Natural killer cell (primary cell): ENCODE data around the gene MCEMP1. TPM values are rescaled to one million over a fixed set of nuclear protein-coding genes. Genes with fewer than 3 reads are reported as not detected.

ENCODE experiments used
- ATAC-seq, 3 donors: fragments of 150-1000 bp in 2 of 3; fragments of 200-7000 bp in 1 of 3; cut with Tn5 transposase; 1 replicate in 1 of 3; 2 replicates in 2 of 3; pipeline ENCODE4 v1.10.0; 2021; ENCODE audit warnings: mild to moderate bottlenecking in 2 of 3, moderate library complexity in 2 of 3
- DNase-seq, 2 donors: peaks; one replicate each; pipeline versions ENCODE4 v3.0.0 to v3.0.0-alpha.2; 2013 to 2021; ENCODE audit warnings: mixed read lengths in 1 of 2
- H3K27ac ChIP-seq: one replicate; pipeline ENCODE4 v1.5.1; 2013; ENCODE audit warnings: mild to moderate bottlenecking, low read length
- H3K27me3 ChIP-seq: one replicate; pipeline ENCODE4 v1.6.1; 2013; ENCODE audit warnings: low read length; ENCODE audit not compliant: control insufficient read depth, insufficient read depth
- H3K36me3 ChIP-seq: one replicate; pipeline ENCODE4 v1.6.1; 2013; ENCODE audit warnings: low read length; ENCODE audit not compliant: control insufficient read depth, insufficient read depth
- H3K4me1 ChIP-seq: one replicate; pipeline ENCODE4 v1.6.1; 2013; ENCODE audit warnings: low read length; ENCODE audit not compliant: control insufficient read depth, insufficient read depth
- H3K4me3 ChIP-seq: one replicate; pipeline ENCODE4 v1.5.1; 2013; ENCODE audit warnings: low read length
- H3K9me3 ChIP-seq: one replicate; pipeline ENCODE4 v1.6.1; 2013; ENCODE audit warnings: low read length; ENCODE audit not compliant: control insufficient read depth, insufficient read depth
- H3K27ac Mint-ChIP-seq, 2 donors: one replicate each; pipeline ENCODE4 v1.8.0; 2022; ENCODE audit warnings: mild to moderate bottlenecking in 2 of 2, mixed read lengths in 2 of 2, moderate library complexity in 1 of 2
- H3K27me3 Mint-ChIP-seq, 2 donors: one replicate each; pipeline ENCODE4 v1.8.0; 2022; ENCODE audit warnings: low read depth in 2 of 2, mixed read lengths in 2 of 2
- H3K36me3 Mint-ChIP-seq: one replicate; pipeline ENCODE4 v1.8.0; 2022; ENCODE audit warnings: mixed read lengths
- H3K4me1 Mint-ChIP-seq, 2 donors: one replicate each; pipeline ENCODE4 v1.8.0; 2022; ENCODE audit warnings: mixed read lengths in 2 of 2
- H3K4me3 Mint-ChIP-seq: one replicate; pipeline ENCODE4 v1.8.0; 2022; ENCODE audit warnings: mild to moderate bottlenecking, moderate library complexity, mixed read lengths
- H3K9me3 Mint-ChIP-seq, 2 donors: one replicate each; pipeline ENCODE4 v1.8.0; 2022; ENCODE audit warnings: mixed read lengths in 2 of 2
- WGBS: methylation state at CpG from one replicate; pipeline ENCODE4 v1.1.7; 2013; ENCODE audit warnings: missing lambda C conversion rate; ENCODE audit not compliant: insufficient coverage; 5-methylcytosine and 5-hydroxymethylcytosine counted together
- intact Hi-C: fragments of 100-400 bp; cut with micrococcal nuclease; formaldehyde crosslinking; loops from one replicate; pipeline ENCODE4 v1.14.2; 2022
- total RNA-seq, 4 donors: library from RNA; stranded (reverse); fragments of 120-200 nt in 1 of 4; gene quantifications; one replicate each; pipeline versions ENCODE4 v1.2.3 to v1.2.4, GENCODE V29; 2013 to 2022
- TF ChIP-seq, protein P1 (sequence below): fragments of 200-600 bp; IDR thresholded peaks from one replicate; pipeline ENCODE4 v1.8.0; 2022; ENCODE audit warnings: antibody characterized with exemption

The MCEMP1 gene
- total RNA-seq, 3 donors from 2014 or later (not counting 1 experiment from before 2014, with no cell fraction given), result 0.59 to 4.8 (median 1.8) TPM

DNA sequence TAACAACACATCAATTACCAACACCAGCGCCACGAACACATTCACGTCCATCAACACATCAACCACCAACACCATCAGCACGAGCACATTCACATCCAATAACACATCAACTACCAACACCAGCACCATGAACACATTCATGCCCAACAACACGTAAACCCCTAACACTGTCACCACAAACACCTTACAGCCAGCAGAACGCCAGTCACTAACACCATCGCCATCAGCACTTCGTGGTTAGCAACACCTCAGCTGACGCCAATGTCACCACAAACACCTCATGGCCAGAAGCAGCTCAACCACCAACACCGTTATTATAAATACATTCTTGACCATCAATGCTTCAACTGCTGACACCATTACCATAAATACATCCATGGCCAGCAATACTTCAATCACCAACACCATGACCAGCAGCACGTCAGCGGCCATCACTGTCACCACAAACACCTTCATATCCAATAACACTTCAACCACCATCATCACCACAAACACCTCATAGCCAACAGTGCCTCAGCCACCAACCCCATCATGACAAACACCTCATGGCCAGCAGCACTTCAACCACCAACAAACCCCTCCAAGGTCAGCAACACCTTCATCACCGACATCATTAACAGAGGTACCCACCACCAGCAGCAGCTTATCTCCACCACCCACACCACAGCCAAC, 15.7 kb downstream of the MCEMP1 start:
- H3K4me3 Mint-ChIP-seq, result no peak overlapping the region
- Histone ChIP-seq H3K9me3 (peaks cover 40% of the 10 kb centered on the region), H3K27me3 (no peaks in the 10 kb centered on the region), H3K4me3 (no peak overlapping the region), H3K4me1 (peaks cover 49% of the 10 kb centered on the region), H3K27ac (peak overlapping the region; percentile 81), H3K36me3 (no peaks in the 10 kb centered on the region)
- intact Hi-C loops, result loop anchor here (5.0 kb wide), 1 partner anchor 500 kb away; no protein-coding TSS in a partner anchor
- H3K9me3 Mint-ChIP-seq, result no peaks in the 10 kb centered on the region
- 23% methylated on average over 13 of the region's 13 CpGs for WGBS
- peak; percentile 24 to 71 (median 67) for ATAC-seq
- H3K27ac Mint-ChIP-seq, result no peak overlapping the region
- H3K36me3 Mint-ChIP-seq, result no peaks in the 10 kb centered on the region
- TF ChIP-seq, protein P1, sequence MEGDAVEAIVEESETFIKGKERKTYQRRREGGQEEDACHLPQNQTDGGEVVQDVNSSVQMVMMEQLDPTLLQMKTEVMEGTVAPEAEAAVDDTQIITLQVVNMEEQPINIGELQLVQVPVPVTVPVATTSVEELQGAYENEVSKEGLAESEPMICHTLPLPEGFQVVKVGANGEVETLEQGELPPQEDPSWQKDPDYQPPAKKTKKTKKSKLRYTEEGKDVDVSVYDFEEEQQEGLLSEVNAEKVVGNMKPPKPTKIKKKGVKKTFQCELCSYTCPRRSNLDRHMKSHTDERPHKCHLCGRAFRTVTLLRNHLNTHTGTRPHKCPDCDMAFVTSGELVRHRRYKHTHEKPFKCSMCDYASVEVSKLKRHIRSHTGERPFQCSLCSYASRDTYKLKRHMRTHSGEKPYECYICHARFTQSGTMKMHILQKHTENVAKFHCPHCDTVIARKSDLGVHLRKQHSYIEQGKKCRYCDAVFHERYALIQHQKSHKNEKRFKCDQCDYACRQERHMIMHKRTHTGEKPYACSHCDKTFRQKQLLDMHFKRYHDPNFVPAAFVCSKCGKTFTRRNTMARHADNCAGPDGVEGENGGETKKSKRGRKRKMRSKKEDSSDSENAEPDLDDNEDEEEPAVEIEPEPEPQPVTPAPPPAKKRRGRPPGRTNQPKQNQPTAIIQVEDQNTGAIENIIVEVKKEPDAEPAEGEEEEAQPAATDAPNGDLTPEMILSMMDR, result no peak
- no peaks in the 10 kb centered on the region for H3K4me1 Mint-ChIP-seq
- peak; percentile 46 to 79 for DNase-seq
- H3K27me3 Mint-ChIP-seq, result peaks cover 0 to 2% of the 10 kb centered on the region in 2 donors

DNA sequence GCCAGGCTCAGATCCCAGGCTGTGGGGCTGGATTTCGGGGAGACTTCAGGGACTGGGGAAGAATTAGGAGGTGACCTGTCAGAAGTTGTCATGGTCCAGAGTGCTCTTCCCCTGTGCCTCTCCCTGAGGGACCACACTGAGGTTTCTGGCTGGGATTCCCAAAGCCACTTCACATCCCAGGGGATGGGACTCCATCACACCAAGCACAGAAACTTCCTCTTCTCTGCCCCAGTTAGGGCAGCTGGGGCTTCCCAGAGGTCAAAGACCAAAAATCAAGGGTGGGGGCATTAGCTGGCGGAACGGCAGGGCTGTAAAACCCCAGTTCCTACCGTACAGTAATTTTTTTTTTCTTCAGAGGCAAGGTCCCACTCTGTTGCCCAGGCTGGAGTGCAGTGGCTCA, 17.6 kb downstream of the MCEMP1 start:
- Histone ChIP-seq H3K36me3 (no peaks in the 10 kb centered on the region), H3K9me3 (peaks cover 40% of the 10 kb centered on the region), H3K27me3 (no peaks in the 10 kb centered on the region), H3K4me3 (no peak overlapping the region), H3K4me1 (peaks cover 47% of the 10 kb centered on the region), H3K27ac (no peak overlapping the region)
- no peak for ATAC-seq
- Mint-ChIP-seq H3K36me3 (no peaks in the 10 kb centered on the region), H3K9me3 (no peaks in the 10 kb centered on the region), H3K27me3 (peaks cover 6 to 12% of the 10 kb centered on the region in 2 donors), H3K4me1 (no peaks in the 10 kb centered on the region), H3K27ac (no peak overlapping the region), H3K4me3 (no peak overlapping the region)
- WGBS, result 64% methylated on average over 4 of the region's 4 CpGs
- no peak for DNase-seq
- intact Hi-C loops, result loop anchor here (5.0 kb wide), 1 partner anchor 502 kb away; no protein-coding TSS in a partner anchor
- TF ChIP-seq, protein P1, result no peak

DNA sequence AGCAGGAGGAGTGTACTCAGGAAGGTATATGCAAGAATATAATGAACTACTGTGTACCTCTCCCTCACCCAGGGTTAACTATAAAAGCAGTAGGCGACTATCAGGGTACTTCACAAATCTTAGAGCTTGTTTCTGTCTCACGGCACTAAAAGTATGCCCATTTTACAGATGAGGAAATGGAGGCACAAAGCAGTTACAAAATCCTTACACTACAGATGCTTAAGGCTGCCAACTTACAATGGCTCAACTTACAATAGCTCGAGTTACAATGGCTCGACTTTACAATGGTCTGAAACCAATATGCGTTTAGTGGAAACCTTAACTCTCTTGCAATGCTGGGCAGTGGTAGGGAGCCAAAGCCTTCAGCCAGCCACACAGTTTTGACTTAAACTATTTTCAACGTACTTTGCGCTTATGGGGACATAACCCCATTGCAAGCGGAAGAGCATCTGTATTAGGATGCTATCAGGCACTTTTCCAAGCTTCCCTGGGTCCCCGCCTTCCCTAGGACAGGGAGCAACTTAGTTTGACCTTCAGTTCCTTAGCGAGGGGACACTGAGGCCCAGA, 20.9 kb downstream of the MCEMP1 start:
- Histone ChIP-seq H3K9me3 (peaks cover 8% of the 10 kb centered on the region), H3K27me3 (no peaks in the 10 kb centered on the region), H3K4me1 (peaks cover 43% of the 10 kb centered on the region), H3K27ac (no peak overlapping the region), H3K4me3 (no peak overlapping the region), H3K36me3 (no peaks in the 10 kb centered on the region)
- H3K4me3 Mint-ChIP-seq, result no peak overlapping the region
- H3K9me3 Mint-ChIP-seq, result no peaks in the 10 kb centered on the region
- WGBS, result 89% methylated on average over 10 of the region's 10 CpGs
- intact Hi-C loops, result no loop called here
- TF ChIP-seq, protein P1, result no peak
- H3K27ac Mint-ChIP-seq, result no peak overlapping the region
- DNase-seq (no peak), ATAC-seq (peak in 1 of 3 donors; percentile 7)
- no peaks in the 10 kb centered on the region for H3K36me3 Mint-ChIP-seq
- H3K4me1 Mint-ChIP-seq, result no peaks in the 10 kb centered on the region
- peaks cover 13 to 21% of the 10 kb centered on the region in 2 donors for H3K27me3 Mint-ChIP-seq
